H1 (cell line): ENCODE data around the gene PLK3. TPM values are rescaled to one million over a fixed set of nuclear protein-coding genes. Genes with fewer than 3 reads are reported as not detected.

Experiments used
- CTCF ChIA-PET: fragments of 300-600 bp; sonication (Branson Sonifier 250); formaldehyde crosslinking; loops from one replicate; lab custom pipeline; 2021; ENCODE audit not compliant: partially characterized antibody; lab: Charles Lee
- POLR2A ChIA-PET: fragments of 300-600 bp; sonication (Branson Sonifier 250); formaldehyde crosslinking; loops from one replicate; lab custom pipeline; 2021; ENCODE audit warnings: inconsistent platforms; ENCODE audit not compliant: partially characterized antibody; lab: Charles Lee
- DNase-seq, 2 experiments: peaks; one replicate each; pipeline versions ENCODE4 v3.0.0 to v3.0.0-alpha.2; 2010 to 2022; ENCODE audit warnings: low spot score in 2 of 2, low read depth in 1 of 2, mixed read lengths in 1 of 2
- FAIRE-seq: peaks from 2 replicates; lab custom pipeline; 2011; peaks lifted over from hg19 to GRCh38; lab: Jason Lieb, UNC
- H2AFZ ChIP-seq: 2 replicates; pipeline ENCODE4 v1.8.1; 2012; ENCODE audit warnings: low read length, inconsistent platforms
- H2AK5ac ChIP-seq: 2 replicates; pipeline ENCODE4 v1.6.1; 2013; ENCODE audit warnings: low read depth, low read length
- H2BK120ac ChIP-seq: replicated peaks from 2 replicates; pipeline ENCODE3; 2013; ENCODE audit warnings: low read depth, low read length, inconsistent platforms
- H2BK12ac ChIP-seq: 2 replicates; pipeline ENCODE4 v1.6.1; 2013; ENCODE audit warnings: low read depth, low read length
- H2BK15ac ChIP-seq: 2 replicates; pipeline ENCODE4 v1.6.1; 2013; ENCODE audit warnings: low read length
- H2BK20ac ChIP-seq: 2 replicates; pipeline ENCODE4 v1.6.1; 2013; ENCODE audit warnings: low read length
- H2BK5ac ChIP-seq: 2 replicates; pipeline ENCODE4 v1.6.1; 2013; ENCODE audit warnings: low read depth, low read length
- H3K14ac ChIP-seq: 2 replicates; pipeline ENCODE4 v1.6.1; 2013; ENCODE audit warnings: inconsistent platforms; ENCODE audit not compliant: insufficient read length
- H3K18ac ChIP-seq: 2 replicates; pipeline ENCODE4 v1.6.1; 2013; ENCODE audit warnings: low read length; ENCODE audit errors: extremely low read depth
- H3K23ac ChIP-seq: 2 replicates; pipeline ENCODE4 v1.6.1; 2013; ENCODE audit warnings: inconsistent platforms; ENCODE audit not compliant: insufficient read length
- H3K23me2 ChIP-seq: 2 replicates; pipeline ENCODE4 v1.6.1; 2013; ENCODE audit warnings: low read depth, low read length
- H3K27ac ChIP-seq: 2 replicates; pipeline ENCODE4 v1.6.1; 2011; ENCODE audit warnings: low read depth, low read length, inconsistent platforms
- H3K27me3 ChIP-seq, 4 experiments: replicated peaks in 1 of 4; 1 replicate in 1 of 4; 2 replicates in 3 of 4; pipeline versions ENCODE4 v1.6.1 to v1.8.1; 2011 to 2013; ENCODE audit warnings: low read length in 3 of 4, mild to moderate bottlenecking in 3 of 4, inconsistent platforms in 2 of 4, mixed read lengths in 2 of 4, moderate library complexity in 1 of 4; ENCODE audit not compliant: control insufficient read depth in 3 of 4, insufficient read depth in 3 of 4; ENCODE audit errors: extremely low read depth in 1 of 4
- H3K36me3 ChIP-seq, 4 experiments: 2 replicates each; pipeline versions ENCODE4 v1.6.1 to v1.8.1; 2011 to 2013; ENCODE audit warnings: mild to moderate bottlenecking in 4 of 4, low read length in 3 of 4, moderate library complexity in 2 of 4, control low read depth in 1 of 4, inconsistent platforms in 1 of 4; ENCODE audit not compliant: insufficient read depth in 4 of 4, control insufficient read depth in 2 of 4
- H3K4ac ChIP-seq: replicated peaks from 2 replicates; pipeline ENCODE3; 2013; ENCODE audit warnings: low read length, low read depth, mixed read lengths, inconsistent platforms; ENCODE audit not compliant: insufficient read length
- H3K4me1 ChIP-seq, 4 experiments: replicated peaks in 1 of 4; 1 replicate in 1 of 4; 2 replicates in 3 of 4; pipeline versions ENCODE4 v1.6.1 to v1.8.1; 2011 to 2013; ENCODE audit warnings: low read length in 3 of 4, inconsistent platforms in 2 of 4, mixed read lengths in 1 of 4; ENCODE audit not compliant: insufficient read depth in 4 of 4, control insufficient read depth in 3 of 4
- H3K4me2 ChIP-seq, 2 experiments: 2 replicates each; pipeline versions ENCODE4 v1.6.1 to v1.8.1; 2011 to 2013; ENCODE audit warnings: low read depth in 2 of 2, low read length in 2 of 2, control low read depth in 1 of 2, inconsistent platforms in 1 of 2, mild to moderate bottlenecking in 1 of 2; ENCODE audit not compliant: insufficient read depth in 1 of 2
- H3K4me3 ChIP-seq, 4 experiments: fragments of 200-600, 300-600 bp in 1 of 4; sonication (generic), shearing (Covaris generic), sonication (Bioruptor Twin) in 1 of 4; 2 replicates each; pipeline versions ENCODE4 v1.5.1 to v1.8.1; 2011 to 2016; ENCODE audit warnings: low read length in 4 of 4, low read depth in 3 of 4, control low read depth in 2 of 4, inconsistent platforms in 2 of 4, mild to moderate bottlenecking in 2 of 4, mixed read lengths in 1 of 4, moderate library complexity in 1 of 4; ENCODE audit not compliant: insufficient read depth in 2 of 4; ENCODE audit errors: extremely low read depth in 1 of 4
- H3K56ac ChIP-seq: replicated peaks from 2 replicates; pipeline ENCODE3; 2013; ENCODE audit warnings: low read depth, mild to moderate bottlenecking, mixed read lengths, low read length, inconsistent platforms; ENCODE audit not compliant: insufficient read length
- H3K79me1 ChIP-seq: 2 replicates; pipeline ENCODE4 v1.6.1; 2013; ENCODE audit warnings: low read depth, low read length, control low read depth
- H3K79me2 ChIP-seq, 2 experiments: 2 replicates each; pipeline versions ENCODE4 v1.6.1 to v1.8.1; 2012 to 2013; ENCODE audit warnings: low read length in 2 of 2, mild to moderate bottlenecking in 2 of 2, inconsistent platforms in 1 of 2; ENCODE audit not compliant: insufficient read depth in 2 of 2, control insufficient read depth in 1 of 2
- H3K9ac ChIP-seq, 4 experiments: replicated peaks in 1 of 4; 1 replicate in 1 of 4; 2 replicates in 3 of 4; pipeline versions ENCODE4 v1.6.1 to v1.8.1; 2011 to 2013; ENCODE audit warnings: low read depth in 3 of 4, low read length in 3 of 4, control low read depth in 2 of 4, mild to moderate bottlenecking in 2 of 4, moderate library complexity in 2 of 4, inconsistent platforms in 1 of 4; ENCODE audit errors: extremely low read depth in 1 of 4
- H3K9me3 ChIP-seq, 2 experiments: 2 replicates each; pipeline versions ENCODE4 v1.6.1 to v1.8.1; 2012 to 2013; ENCODE audit warnings: mild to moderate bottlenecking in 2 of 2, moderate library complexity in 2 of 2, control low read depth in 1 of 2, inconsistent platforms in 1 of 2, low read depth in 1 of 2, low read length in 1 of 2, mixed read lengths in 1 of 2; ENCODE audit not compliant: insufficient read depth in 2 of 2
- H4K20me1 ChIP-seq, 2 experiments: replicated peaks in 1 of 2; 2 replicates each; pipeline versions ENCODE3 to v1.8.1; 2011 to 2013; ENCODE audit warnings: inconsistent platforms in 2 of 2, low read length in 2 of 2, mild to moderate bottlenecking in 1 of 2; ENCODE audit not compliant: insufficient read depth in 2 of 2, control insufficient read depth in 1 of 2
- H4K5ac ChIP-seq: 2 replicates; pipeline ENCODE4 v1.6.1; 2013; ENCODE audit warnings: low read length, low read depth, mixed read lengths, inconsistent platforms; ENCODE audit not compliant: insufficient read length
- H4K8ac ChIP-seq: 2 replicates; pipeline ENCODE4 v1.8.0; 2013; ENCODE audit warnings: mild to moderate bottlenecking, moderate library complexity, low read length, inconsistent platforms; ENCODE audit not compliant: insufficient read depth; ENCODE audit errors: extremely low read depth
- H4K91ac ChIP-seq: replicated peaks from 2 replicates; pipeline ENCODE3; 2013; ENCODE audit warnings: low read length, mixed read lengths, inconsistent platforms; ENCODE audit not compliant: insufficient read length
- ASH2L ChIP-seq: fragments of 200-600, 300-600 bp; sonication (generic); IDR thresholded peaks from one replicate; pipeline ENCODE4 v1.7.1; 2017; ENCODE audit warnings: low read length
- GTF2F1 ChIP-seq: IDR thresholded peaks from 2 replicates; pipeline ENCODE4 v1.6.1; 2012; ENCODE audit warnings: low read depth, low read length, improper control_type of control experiment, borderline replicate concordance
- HDAC2 ChIP-seq, 2 experiments: fragments of 300-600 bp in 1 of 2; sonication (generic) in 1 of 2; IDR thresholded peaks; 2 replicates each; pipeline ENCODE4 v1.6.1; 2011 to 2012; ENCODE audit warnings: low read depth in 2 of 2, low read length in 2 of 2, mild to moderate bottlenecking in 2 of 2, moderate library complexity in 2 of 2, borderline replicate concordance in 1 of 2, inconsistent platforms in 1 of 2
- JUN ChIP-seq: IDR thresholded peaks from 2 replicates; pipeline ENCODE4 v1.6.1; 2011; ENCODE audit warnings: low read depth, mild to moderate bottlenecking, improper control_type of control experiment, low read length
- KDM1A ChIP-seq: fragments of 200-600, 300-600 bp; sonication (generic); IDR thresholded peaks from 2 replicates; pipeline ENCODE4 v1.7.1; 2016; ENCODE audit warnings: mild to moderate bottlenecking, low read length, borderline replicate concordance
- NANOG ChIP-seq: IDR thresholded peaks from 2 replicates; pipeline ENCODE4 v1.6.1; 2011; ENCODE audit warnings: low read length, low read depth, mild to moderate bottlenecking, inconsistent platforms; ENCODE audit not compliant: insufficient read depth, poor library complexity, severe bottlenecking
- RFX5 ChIP-seq: IDR thresholded peaks from 2 replicates; pipeline ENCODE4 v1.6.1; 2011; ENCODE audit warnings: low read depth, low read length, improper control_type of control experiment, borderline replicate concordance
- SP1 ChIP-seq: IDR thresholded peaks from 2 replicates; pipeline ENCODE4 v1.6.1; 2011; ENCODE audit warnings: low read depth, low read length
- SRF ChIP-seq: IDR thresholded peaks from 2 replicates; pipeline ENCODE4 v1.6.1; 2011; ENCODE audit warnings: mild to moderate bottlenecking, low read depth, low read length, moderate library complexity
- TAF7 ChIP-seq: optimal IDR thresholded peaks from 2 replicates; pipeline ENCODE3; 2011; ENCODE audit warnings: low read depth, mild to moderate bottlenecking, inconsistent platforms, low read length, moderate library complexity, borderline replicate concordance
- ZNF274 ChIP-seq: IDR thresholded peaks from 2 replicates; pipeline ENCODE4 v1.7.0; 2012; ENCODE audit warnings: low read length, borderline replicate concordance; ENCODE audit errors: extremely low read depth
- WGBS, 2 experiments: shearing (Covaris generic) in 1 of 2; methylation state at CpG; one replicate each; pipeline versions ENCODE4 v1.1.6 to v1.1.7; 2013 to 2015; ENCODE audit warnings: low lambda C conversion rate in 2 of 2, mixed read lengths in 2 of 2, inconsistent platforms in 1 of 2, low coverage in 1 of 2, missing lambda C conversion rate in 1 of 2; ENCODE audit not compliant: insufficient replicate concordance in 2 of 2, insufficient coverage in 1 of 2, insufficient read length in 1 of 2; ENCODE audit errors: extremely low coverage in 1 of 2, missing lambda C conversion rate in 1 of 2; 5-methylcytosine and 5-hydroxymethylcytosine counted together
- polyA plus RNA-seq, 7 experiments: library from polyadenylated mRNA; depleted of rRNA in 3 of 7; stranded (reverse) in 5 of 7; unstranded in 2 of 7; fragments of >200 nt in 5 of 7; fragments of 200-250 nt in 2 of 7; gene quantifications; 1 replicate in 5 of 7; 2 replicates in 1 of 7; 4 replicates in 1 of 7; pipeline versions ENCODE4 v1.2.1 to v1.2.3, GENCODE V29; 2011 to 2013; ENCODE audit warnings: missing spikeins in 2 of 7, mixed read lengths in 2 of 7
- total RNA-seq: library from RNA; stranded (reverse); fragmentation: NEBNext Ultra II Directional; extraction: Animal tissue kit (Norgen Biotek cat#: 25700); gene quantifications from 2 replicates; pipeline ENCODE4 v1.2.1, GENCODE V29; 2021
- TF ChIP-seq, protein P1 (sequence below): IDR thresholded peaks from 2 replicates; pipeline ENCODE4 v1.6.1; 2012; ENCODE audit warnings: inconsistent platforms

Gene PLK3
- total and polyA plus RNA-seq, 2 of the 8 experiments (the other 6 are each of a cell fraction or from before 2014, with no cell fraction given), result 7.9 to 12.3 TPM

DNA sequence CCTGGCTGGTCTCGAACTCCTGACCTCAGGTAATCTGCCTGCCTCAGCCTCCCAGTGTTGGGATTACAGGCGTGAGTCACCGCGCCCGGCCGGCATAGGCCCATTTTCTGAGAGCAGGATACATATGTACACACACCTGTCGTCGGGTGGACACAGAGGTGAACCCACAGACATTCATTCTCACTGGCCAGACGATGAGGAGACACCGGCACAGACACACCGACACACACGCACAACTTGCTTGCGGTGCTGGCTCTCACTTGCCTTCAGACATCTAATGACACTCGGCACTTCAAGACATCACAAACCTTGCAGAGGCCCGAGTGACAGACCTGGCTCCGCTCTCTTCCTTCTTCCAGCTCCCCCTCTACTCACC lies 42.3 kb downstream of the PLK3 start:
- H3K56ac ChIP-seq, result no peak overlapping the region
- H2BK12ac ChIP-seq, result no peak overlapping the region
- H3K4me2 ChIP-seq, result peak overlapping the region; percentile 80 to 94
- H3K27ac ChIP-seq, result no peak overlapping the region
- WGBS, 2 experiments, result 67% methylated on average over 16 of the region's 16 CpGs; no CpG with 5 or more reads in 1 of the 2 experiments
- no peak overlapping the region for H3K4ac ChIP-seq
- ChIA-PET CTCF (interaction anchor here (0.9 to 2.3 kb wide), 3 partner anchors 8 to 49 kb away, joined by 3 to 4 read pairs (median 4); no protein-coding TSS in a partner anchor), POLR2A (interaction anchor here (0.9 to 7.9 kb wide), 11 partner anchors 8 to 498 kb away, joined by 3 to 55 read pairs (median 4); partner anchors contain the start of genes HECTD3, MUTYH, RPS8 and TOE1)
- no peak overlapping the region for H2BK15ac ChIP-seq
- H3K4me3 ChIP-seq, result peak overlapping the region; percentile 59 to 74 (median 70)
- no peak overlapping the region for H2BK20ac ChIP-seq
- no peak overlapping the region for H3K9ac ChIP-seq
- H3K14ac ChIP-seq, result no peak overlapping the region
- H3K23me2 ChIP-seq, result peaks cover 6% of the 10 kb centered on the region; the same call in 1 of the 2 replicates
- no peaks in the 10 kb centered on the region for H4K20me1 ChIP-seq
- H4K91ac ChIP-seq, result no peak overlapping the region
- H2BK5ac ChIP-seq, result no peak overlapping the region
- no peaks in the 10 kb centered on the region for H3K79me2 ChIP-seq
- DNase-seq, result no peak
- H3K36me3 ChIP-seq, result no peaks in the 10 kb centered on the region
- no peaks in the 10 kb centered on the region for H3K79me1 ChIP-seq
- peak overlapping the region; percentile 68 for H4K8ac ChIP-seq
- H4K5ac ChIP-seq, result no peak overlapping the region
- peaks cover 0 to 10% (median 6%) of the 10 kb centered on the region in 4 experiments; a peak in 3 of 7 replicates for H3K27me3 ChIP-seq
- no peak overlapping the region for H2BK120ac ChIP-seq
- H3K9me3 ChIP-seq, result no peaks in the 10 kb centered on the region
- no peak overlapping the region for H3K23ac ChIP-seq
- no peak for FAIRE-seq
- H2AK5ac ChIP-seq, result no peak overlapping the region
- H3K18ac ChIP-seq, result no peak overlapping the region; the same call in 1 of the 2 replicates
- H2AFZ ChIP-seq, result no peak overlapping the region
- H3K4me1 ChIP-seq, result peaks cover 0 to 5% (median 0%) of the 10 kb centered on the region in 4 experiments; a peak in 2 of 7 replicates
- TF ChIP-seq TAF7 (no peak), SP1 (no peak), NANOG (no peak), KDM1A (no peak), GTF2F1 (no peak), JUN (no peak), RFX5 (no peak), SRF (no peak), ZNF274 (no peak), ASH2L (no peak), HDAC2 (IDR thresholded peaks at IDR 0.05; ENCODE audit: borderline replicate concordance in 1 of 2, low read depth in 2 of 2, low read length in 2 of 2) (no peak)
- TF ChIP-seq, protein P1, sequence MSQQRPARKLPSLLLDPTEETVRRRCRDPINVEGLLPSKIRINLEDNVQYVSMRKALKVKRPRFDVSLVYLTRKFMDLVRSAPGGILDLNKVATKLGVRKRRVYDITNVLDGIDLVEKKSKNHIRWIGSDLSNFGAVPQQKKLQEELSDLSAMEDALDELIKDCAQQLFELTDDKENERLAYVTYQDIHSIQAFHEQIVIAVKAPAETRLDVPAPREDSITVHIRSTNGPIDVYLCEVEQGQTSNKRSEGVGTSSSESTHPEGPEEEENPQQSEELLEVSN, result no peak
